NCI-H187 treated with DMSO at 0.1 percent for 48 hours (cell line): Measurements from ENCODE around the gene RHEX.
"Not testable (repeated sequence)": the region's sequence is repeated elsewhere in the genome, so short reads cannot be mapped to it uniquely, and the experiment has no call there.

Experiments used
- DNase-seq: peaks from one replicate; lab custom pipeline; 2025; lab: John Stamatoyannopoulos, UW

RHEX gene

GRCh38 chr1:206059355-206059915 lies 6.5 kb downstream of the RHEX start:
- DNase-seq, result no peak

- no peak for DNase-seq
Observed at GRCh38 chr1:206060844-206061243, 7.9 kb downstream of the RHEX start.

GRCh38 chr1:206062464-206062863 lies 9.5 kb downstream of the RHEX start:
- DNase-seq, result no peak

- DNase-seq, result not testable (repeated sequence)
Observed at GRCh38 chr1:206064001-206064400, 11.0 kb downstream of the RHEX start.

GRCh38 chr1:206064501-206064900 lies 11.5 kb downstream of the RHEX start:
- DNase-seq, result not testable (repeated sequence)

GRCh38 chr1:206065547-206066145 lies 12.7 kb downstream of the RHEX start:
- DNase-seq, result no peak

- no peak for DNase-seq
Observed at GRCh38 chr1:206066479-206067171, 13.7 kb downstream of the RHEX start.

GRCh38 chr1:206067486-206068227 lies 14.7 kb downstream of the RHEX start:
- no peak for DNase-seq

GRCh38 chr1:206068314-206068713 lies 15.3 kb downstream of the RHEX start:
- DNase-seq, result no peak

- no peak for DNase-seq
Observed at GRCh38 chr1:206070627-206071304, 17.8 kb downstream of the RHEX start.

- no peak for DNase-seq
Observed at GRCh38 chr1:206074839-206075238, 21.9 kb downstream of the RHEX start.

GRCh38 chr1:206075786-206076755 lies 23.1 kb downstream of the RHEX start:
- no peak for DNase-seq

GRCh38 chr1:206079135-206079534 lies 26.2 kb downstream of the RHEX start:
- no peak for DNase-seq

GRCh38 chr1:206080026-206080820 lies 27.2 kb downstream of the RHEX start:
- no peak for DNase-seq

GRCh38 chr1:206081856-206082255 lies 28.9 kb downstream of the RHEX start:
- DNase-seq, result no peak

GRCh38 chr1:206082831-206083695 lies 30.1 kb downstream of the RHEX start:
- no peak for DNase-seq

- DNase-seq, result no peak
Observed at GRCh38 chr1:206083750-206084149, 30.8 kb downstream of the RHEX start.

GRCh38 chr1:206087091-206087490 lies 34.1 kb downstream of the RHEX start:
- no peak for DNase-seq

GRCh38 chr1:206089341-206089740 lies 36.4 kb downstream of the RHEX start:
- no peak for DNase-seq
